ENCODE measurements around the gene AGPAT4.

AGPAT4 gene

DNA sequence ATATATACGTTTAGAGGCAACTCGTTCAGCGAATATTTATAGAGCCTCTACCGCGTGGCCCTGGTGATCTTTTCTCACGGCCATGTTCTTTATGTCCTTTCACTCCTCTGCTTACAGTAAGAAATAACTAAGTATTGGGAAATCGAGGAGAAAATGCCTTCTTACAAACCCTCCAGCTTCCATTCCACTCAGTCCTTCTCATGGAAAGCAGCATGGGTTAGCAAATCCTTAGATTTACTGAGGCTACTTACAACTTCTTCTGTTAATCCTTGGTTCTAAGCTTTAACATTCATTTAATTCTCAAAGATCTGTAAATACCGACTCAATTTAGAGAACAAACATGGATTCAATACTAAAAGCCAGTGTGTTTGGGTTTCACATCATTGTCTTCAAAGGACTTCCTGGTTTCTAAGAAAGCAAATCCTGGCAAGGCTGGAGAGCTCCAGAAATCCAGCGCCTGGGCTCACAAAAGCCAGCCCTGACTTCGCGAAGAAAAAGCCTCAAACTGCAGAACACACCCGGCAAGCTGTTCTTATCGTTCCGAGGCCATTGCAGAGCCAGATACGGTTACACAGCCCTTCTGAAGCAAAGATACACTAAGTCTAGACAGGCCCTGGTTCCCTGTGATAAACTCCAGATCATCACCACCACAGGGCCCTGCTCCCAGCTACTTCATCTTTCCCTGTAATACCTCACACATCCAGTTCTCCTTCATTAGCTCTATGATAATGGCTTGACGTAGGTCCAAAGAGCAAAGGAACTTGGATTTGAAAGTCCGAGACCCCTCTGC, 19.2 kb downstream of the AGPAT4 start:
- no peak for DNase-seq

DNA sequence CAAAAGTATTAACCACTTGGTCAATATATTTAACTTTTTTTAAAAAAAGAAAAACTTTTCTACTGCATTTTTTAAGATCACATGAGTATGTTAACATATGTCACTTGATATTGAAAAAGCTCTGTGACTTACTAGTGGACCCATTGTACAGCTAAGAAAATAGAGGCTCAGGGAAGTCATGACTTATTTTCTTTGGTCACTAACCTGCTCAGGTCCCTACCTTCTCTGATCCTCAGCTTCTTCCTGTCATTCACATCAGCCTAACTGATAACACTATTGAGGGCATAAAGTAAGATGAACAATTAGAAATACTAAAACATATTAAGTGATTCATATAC, 19.8 kb downstream of the AGPAT4 start:
- DNase-seq, result no peak

DNA sequence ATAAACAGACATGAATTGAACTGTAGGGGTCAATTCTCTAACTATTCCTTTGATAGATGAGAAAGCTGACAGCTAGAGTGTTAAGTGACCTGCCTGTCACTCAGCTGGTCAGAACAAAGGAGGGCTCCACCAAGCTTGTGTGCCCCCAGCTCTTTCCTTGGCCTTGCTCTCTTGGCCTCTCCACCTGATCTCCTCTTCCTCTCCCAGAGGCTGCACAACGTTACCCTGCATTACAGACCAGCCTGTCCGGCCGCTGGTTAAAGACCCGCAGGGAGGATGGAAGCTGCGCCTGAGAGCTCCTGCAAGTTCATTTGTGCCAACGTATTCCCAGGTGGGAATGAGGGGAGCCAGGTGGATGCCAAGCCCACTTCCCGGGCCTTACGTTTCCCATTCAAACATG, 22.5 kb downstream of the AGPAT4 start:
- no peak for DNase-seq

DNA sequence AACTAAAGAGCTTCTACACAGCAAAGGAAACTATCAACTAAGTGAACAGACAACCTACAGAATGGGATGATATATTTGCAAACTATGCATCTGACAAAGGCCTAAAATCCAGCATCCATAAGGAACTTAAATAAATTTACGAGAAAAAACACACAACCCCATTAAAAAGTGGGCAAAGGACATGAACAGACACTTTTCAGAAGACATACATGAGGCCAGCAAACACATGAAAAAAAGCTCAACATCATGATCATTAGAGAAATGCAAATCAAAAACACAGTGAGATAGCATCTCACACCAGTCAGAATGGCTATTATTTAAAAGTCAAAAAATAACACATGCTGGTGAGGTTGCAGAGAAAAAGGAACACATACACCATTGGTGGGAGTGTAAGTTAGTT, 24.5 kb downstream of the AGPAT4 start:
- DNase-seq, result no peak

DNA sequence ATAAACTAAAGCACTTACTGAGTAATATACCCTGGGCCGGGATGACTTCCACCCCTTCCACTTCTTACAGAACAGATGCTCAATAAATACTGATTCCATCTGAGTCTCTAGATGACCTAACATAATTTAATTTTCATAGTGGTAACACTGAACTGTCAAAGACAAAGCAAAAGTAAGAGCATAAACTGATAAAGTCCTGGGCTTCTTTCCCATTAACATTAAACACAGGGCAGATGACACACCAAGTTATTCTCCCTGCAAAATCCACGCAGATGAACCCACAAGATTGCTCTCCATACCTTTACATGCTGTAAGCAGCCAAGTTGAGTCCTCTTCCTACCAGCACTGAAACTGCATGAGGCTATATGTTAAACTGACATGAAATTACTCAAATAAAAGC, 27.1 kb downstream of the AGPAT4 start:
- no peak for DNase-seq

DNA sequence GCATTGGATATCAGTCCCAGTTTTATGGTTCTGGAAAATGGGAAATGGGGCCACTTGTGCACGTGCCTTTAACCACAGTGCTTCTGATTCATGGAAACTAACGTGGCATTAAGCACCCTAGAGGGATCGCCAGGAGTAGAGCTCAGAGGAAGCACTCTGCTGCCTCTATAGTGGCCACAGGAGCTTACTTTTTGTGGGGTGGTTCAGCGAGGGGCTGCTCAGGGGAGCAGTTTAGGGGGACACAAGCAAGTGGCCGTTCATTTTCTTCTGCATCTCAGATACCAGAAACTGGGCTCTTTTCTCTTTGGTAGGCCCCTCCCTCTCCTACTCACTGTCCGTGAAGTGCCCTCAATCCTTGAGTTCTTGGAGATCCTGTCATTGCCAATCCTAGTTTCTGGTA, 28.5 kb downstream of the AGPAT4 start:
- DNase-seq, result no peak

DNA sequence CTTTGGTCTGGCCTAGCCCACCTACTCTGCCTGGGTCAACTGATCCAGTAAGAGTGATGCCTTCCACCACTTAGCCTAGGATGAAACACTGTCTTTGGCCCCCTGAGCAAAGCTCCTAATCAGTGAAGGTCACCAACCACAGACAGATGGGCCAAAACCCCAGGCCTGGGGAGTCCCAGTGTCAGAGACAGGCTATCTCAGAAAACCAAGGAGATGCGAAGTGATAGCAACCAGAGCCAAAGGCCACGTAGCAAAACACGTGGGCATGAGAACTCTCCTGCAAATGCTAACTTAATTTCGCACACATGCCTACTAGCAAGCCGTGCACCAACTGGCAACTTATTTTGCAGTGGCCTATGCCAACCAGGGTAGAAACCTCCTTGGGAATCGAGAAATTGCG, 29.1 kb downstream of the AGPAT4 start:
- no peak for DNase-seq

DNA sequence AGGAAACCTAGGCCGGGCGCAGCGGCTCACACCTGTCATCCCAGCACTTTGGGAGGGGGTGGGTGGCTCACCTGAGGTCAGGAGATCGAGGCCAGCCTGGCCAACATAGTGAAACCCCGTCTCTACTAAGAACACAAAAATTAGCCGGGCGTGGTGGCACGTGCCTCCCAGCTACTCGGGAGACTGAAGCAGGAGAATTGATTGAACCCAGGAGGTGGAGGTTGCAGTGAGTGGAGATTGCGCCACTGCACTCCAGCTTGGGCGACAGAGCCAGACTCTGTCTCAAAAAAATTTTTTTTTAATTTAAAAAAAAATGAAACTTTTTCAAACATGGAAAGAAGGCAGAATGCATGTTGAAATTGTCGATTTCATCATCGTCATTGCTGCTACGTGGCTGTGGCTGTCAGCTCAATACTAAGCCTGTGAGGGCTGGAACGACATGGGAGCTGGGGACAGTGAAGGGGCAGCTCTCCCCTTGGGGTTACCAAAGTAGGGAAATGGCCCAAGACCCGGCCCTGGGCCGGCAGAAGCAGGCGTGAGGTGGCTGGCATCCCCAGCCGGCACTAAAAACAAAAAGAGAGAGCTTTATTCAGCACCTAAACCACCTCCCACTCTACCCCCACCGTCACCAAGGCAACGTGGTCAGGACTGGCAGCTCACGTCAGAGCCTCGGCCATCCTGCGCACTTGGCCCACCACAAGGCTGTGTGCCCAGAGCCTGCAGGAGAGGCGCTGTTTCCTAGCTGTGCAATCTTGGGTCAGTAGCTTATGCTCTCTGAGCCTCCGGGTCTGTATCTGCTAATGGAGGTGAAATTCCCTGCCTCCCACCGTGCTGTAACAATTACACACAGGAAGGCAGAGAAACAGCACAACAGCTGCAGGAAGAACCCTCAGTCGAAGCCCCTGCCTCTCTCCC, 30.8 kb downstream of the AGPAT4 start:
- DNase-seq, result no peak

DNA sequence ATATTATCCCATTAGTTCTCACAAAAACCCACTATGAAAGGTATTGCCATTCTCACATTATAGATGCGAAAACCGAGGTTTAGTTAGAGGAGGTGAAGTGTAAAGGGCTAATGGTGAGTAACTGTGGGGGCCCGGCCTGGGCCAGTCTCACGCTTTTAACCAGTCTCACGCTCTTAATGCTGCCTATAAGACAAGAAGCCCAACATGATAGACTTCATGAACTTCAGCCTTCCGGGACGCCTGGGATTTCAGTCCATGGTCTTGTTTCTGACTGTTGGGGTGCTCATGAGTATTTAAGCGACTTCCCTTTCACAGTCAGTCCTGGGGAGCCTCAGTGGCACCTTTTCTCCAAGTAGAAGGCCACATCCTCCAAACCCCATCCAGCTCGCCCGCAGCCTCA, 31.7 kb downstream of the AGPAT4 start:
- DNase-seq, result no peak

DNA sequence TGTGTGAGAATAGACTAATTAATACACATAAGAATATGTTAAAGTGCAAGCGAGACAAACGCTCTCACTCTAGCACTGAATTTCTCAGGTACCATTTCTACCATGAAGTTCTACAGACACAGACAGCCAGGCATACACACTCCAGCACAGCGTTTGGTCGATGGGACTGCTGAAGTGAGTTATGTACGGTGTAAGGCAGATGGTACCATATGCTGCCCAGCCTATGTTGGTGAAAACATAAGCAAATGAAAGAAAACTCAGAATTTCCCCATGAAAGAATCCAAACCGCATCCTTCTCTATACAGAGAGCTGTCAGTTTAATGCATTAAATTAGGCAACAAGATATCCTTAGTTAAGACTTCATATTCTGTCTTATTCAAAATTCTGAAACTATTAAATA, 34.9 kb downstream of the AGPAT4 start:
- DNase-seq, result no peak

DNA sequence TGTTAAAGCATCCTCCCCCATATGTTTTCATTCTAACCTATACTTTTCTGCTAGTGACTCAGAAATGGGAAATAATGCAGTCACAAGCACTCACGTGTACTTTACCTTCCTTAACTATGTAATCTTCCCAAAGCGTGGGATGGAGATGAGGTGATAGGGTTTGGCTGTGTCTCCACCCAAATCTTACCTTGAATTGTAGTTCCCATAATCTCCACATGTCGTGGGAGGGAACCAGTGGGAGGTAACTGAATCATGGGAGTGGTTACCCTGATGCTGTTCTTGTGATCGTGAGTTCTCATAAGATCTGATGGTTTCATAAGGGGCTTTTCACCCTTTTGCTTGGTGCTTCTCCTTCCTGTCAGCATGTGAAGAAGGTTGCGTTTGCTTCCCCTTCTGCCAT, 35.4 kb downstream of the AGPAT4 start:
- DNase-seq, result no peak

DNA sequence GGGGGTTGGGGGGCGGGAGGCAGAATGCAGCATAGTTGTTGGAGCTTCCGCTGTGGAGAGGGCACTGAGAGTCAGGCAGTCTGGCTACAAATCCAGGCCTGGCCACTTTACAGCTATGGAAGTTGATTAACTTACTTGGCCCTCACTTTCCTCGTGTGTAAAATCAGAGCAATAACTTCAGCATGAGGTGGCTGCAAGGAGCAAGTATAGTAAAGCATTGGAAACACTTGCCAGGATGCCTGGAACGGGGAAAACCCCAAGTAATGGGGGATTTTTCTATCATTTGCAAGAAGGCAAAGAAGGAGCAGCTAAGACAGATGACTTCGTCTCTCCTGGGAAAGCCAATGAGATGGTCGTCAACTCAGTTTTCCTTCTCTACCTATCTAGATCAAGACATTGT, 35.8 kb downstream of the AGPAT4 start:
- no peak for DNase-seq

DNA sequence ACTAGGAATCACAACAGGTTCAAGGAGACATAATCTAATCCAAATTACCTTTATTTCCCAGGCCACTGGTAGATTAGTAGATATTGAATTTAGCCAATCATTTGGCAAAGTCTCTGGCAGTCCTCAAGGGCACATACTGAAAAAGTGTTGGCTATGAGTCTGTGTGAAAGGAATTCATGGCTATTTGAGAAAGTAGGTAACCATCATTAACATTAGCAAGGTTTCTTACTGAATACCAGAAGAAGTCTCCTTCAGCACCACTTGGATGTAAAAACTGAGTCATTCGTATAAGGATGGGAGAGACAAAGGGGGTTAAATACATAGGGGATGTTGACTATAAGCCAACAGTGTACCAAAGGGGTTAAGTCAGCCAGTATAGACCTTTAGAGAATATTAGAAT, 36.7 kb downstream of the AGPAT4 start:
- DNase-seq, result no peak

DNA sequence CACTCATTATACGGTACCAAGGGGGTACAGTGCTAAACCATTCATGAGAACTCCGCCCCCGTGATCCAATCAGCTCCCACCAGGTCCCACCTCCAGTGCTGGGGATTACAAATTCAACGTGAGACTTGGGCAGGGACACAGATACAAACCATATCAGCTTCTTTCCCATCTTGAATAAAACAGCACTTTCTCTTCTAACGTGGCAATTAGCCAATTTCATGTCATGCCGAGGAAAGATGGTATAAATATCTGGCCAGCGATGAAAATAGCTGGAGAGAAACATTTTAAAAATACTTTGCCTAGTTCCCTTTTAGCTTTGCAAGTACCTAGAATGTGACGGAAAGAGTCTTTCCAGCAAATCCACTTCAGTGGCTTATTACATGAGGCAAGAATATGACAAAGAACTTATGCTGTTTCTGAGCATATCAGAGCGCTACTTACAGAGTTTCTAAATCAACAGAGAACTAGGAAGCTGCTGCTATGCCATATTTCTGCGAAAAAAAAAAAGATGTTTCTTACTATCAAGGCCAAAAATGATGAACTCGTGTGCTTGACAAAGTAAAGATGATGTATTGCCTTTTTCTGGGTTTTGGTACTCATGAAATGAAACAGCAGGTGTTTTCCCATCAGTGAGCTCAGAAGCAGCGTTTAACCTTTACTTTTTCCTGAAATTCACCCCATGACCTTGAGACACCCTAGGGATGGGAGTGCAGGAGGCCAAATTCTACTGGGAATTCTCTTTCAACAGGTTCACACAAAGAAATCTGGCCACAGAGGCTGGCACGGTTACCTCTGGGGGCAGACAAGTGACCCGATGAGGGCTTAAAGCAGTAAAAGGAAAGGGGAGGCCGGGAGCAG, 37.9 kb downstream of the AGPAT4 start:
- no peak for DNase-seq

DNA sequence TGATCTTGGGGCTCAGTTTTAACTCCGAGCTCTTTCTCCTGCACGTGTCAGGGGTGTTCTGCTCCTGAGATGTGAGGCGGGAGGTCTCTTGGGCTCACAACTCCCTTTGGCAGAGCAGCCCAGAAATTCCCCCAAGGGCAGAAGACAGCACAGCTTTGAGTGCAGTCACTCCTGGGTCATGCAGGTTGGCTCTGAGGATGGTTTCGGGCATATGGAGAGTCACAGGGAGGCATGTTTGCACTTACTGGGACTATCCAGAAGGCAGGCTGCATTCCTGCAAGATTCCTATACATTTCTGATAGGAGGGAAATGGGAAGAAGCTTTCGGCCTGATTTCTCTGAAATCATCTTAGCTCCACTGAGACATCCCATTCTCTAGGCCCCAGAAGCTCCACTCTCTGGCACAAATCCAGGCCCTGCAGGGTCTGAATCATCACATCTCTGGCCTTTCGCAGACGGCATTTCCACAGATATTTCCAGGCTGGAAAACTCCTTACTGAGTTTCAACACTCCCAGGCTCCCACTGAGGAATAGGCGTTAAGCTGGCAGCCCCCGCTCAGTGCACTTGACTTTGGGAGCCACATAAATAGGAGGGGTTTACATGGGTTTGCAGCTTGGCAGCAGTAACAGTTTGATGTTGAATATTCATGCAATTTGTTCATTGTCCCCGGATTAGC, 39.7 kb downstream of the AGPAT4 start:
- no peak for DNase-seq

DNA sequence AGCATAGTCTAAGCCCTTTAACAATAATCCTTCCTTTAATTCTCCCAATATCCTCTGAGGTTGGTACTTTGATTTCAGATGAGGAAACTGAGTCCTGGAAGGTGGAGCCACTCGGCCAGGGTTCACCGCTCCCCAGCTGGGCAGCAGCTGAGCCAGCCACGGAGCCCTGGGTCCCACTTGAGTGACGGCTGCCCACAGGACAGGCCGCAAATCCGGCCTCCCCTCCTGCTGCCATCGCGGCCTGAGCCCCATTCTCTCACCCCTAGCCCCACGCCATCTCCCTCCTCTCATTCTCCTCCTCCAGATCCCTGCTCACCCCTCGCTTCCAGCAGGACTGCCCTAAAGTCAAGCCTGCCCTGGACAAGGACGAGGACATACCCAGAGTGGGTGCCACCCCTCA, 41.4 kb downstream of the AGPAT4 start:
- DNase-seq, result no peak

DNA sequence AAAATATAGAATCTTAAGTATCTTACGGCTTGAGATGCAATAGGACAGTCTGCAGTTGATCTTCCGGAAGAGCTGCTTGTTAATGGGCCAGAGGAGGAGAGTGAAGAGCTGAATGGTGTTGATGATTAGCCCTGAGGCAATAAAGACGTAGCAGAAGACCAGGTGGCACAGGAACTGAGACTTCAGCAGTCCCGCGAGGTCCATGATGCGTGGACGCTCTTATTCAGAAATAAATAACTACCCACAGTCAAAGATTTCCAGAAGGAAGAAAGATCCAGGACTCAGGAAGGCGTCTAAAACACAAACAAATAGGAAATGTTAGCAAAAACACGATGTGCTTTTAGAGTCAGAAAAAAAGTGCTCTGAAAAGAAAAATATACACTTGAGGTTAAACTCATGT, 41.9 kb downstream of the AGPAT4 start:
- no peak for DNase-seq

DNA sequence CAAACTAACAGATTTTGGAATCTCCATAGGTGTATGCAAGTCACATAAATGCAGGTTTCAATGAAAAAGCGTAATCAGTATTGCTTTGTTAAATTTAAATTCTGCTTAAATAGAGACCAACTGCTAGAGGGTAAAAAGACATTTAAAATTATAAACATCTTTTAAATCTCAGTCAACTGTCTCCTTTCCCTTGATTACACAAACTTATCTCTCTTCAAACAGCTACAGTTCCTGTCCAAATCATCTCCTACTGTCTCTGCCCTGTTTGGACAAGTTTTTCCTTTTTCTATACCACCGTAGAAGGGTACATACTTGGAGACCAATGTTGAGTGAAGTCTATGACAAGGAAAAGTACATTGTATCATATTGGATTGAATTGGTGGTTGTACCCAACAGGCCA, 43.5 kb downstream of the AGPAT4 start:
- no peak for DNase-seq

DNA sequence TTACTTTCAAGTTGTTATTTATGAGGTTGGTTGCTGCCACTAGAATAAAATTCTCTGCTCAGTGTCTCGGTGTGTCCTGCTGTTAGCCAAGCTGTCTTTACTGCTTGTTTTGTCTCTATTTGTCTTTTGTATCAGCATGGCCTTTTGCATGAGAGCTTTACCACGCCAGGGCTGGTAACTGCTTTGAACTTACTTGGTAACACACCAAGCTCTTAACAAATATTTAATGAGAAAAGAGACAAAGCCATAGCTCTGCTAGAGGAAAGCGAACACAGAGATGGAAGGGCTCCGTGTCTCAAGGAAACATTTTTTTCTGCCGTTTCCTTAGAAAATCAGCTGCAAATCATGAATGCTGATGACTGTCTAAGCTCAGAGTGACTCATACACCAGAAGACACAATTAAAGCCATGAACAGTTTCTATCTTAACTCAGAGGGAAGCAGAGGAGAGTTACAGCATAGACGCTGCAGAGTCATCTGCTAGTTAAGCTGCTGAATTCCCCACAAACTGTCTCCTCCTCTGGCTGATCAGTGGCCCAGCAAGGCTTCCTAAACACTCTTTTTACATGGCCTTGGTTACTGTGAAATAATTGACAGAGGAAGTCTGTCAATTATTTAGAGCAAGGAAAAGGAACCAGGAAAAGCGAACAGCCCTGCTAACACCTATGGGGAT, 44.8 kb downstream of the AGPAT4 start:
- no peak for DNase-seq

DNA sequence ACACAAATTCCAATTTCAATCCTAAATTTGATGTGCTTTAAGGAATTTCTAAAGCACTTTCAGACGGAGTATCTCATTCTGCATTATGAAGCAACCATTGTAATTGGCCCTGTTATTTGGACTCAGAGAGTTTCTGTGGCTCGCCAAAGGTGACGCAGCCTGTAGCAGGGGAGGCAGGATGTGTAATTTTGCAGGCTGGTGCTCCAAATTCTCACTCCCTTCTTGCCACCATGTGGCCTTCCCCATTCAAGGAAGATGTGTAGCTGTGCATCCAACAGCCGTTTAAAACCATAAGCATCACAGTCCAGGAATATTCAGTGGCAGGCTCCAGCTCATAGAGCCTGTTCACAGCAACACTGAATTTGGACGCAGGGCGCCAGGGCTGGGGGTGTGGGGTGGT, 45.8 kb downstream of the AGPAT4 start:
- no peak for DNase-seq

DNA sequence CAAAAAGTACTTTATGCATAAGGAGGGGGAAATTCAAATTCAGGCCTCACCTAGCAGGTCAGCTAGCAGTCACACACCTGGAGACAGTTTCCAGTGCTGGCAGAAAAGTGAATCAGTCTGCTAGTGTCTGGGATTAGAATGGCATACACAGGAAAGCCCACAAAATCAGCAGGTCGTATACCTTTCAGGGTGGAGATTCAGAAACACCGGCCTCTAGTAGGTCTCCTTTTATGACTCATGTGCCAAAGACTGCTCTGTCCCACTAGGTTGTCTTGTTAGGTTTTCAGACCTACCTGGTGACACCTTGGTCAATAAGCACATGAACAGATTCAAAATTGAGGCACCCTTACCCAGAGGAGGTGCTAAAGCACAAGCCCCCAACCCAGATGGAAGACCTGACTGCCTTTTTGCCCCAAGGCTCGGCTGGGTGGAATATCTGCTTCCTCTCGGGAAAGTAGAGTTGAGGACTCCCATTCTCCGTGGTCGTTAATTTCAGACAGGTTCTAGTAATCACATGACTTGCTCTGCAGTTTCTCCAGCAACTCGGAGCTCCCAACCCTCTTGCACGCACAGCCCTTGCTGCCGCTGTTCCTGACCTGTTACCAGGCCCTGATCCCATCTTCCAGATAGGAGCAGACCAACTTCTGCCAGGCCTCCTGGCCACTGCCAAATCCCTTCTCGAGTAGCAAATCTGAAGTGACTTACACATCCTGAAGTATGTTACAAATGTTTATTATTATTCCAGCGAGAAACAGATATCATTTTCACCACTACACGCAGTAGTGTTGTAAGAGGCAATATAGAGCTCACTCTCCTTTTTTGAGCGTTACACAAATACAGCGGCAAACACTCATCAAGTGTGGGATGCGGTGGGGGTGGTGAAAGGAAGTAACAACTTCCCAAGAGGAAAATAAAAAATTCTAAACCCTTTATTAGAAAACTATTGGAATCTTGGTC, 46.6 kb downstream of the AGPAT4 start:
- no peak for DNase-seq
